ENCODE results near the gene DNLZ.

DNLZ gene

GRCh38 chr9:136329636-136330405 is 33.7 kb downstream of the DNLZ start:
- TF ChIP-seq TAF1 (IDR thresholded peaks at IDR 0.05; ENCODE audit: borderline replicate concordance, insufficient read depth, low read length): no peak
- no peak for TF ChIP-seq POLR2AphosphoS5 (IDR thresholded peaks at IDR 0.05; ENCODE audit: low read depth, low read length)
- no peak for TF ChIP-seq FOXP2 (optimal IDR thresholded peaks at IDR 0.05; ENCODE audit: borderline replicate concordance, extremely low read depth, extremely low read length, insufficient read depth)
- TF ChIP-seq SIN3A (IDR thresholded peaks at IDR 0.05; ENCODE audit: borderline replicate concordance, insufficient read depth, low read length): no peak
- no peak for TF ChIP-seq REST (IDR thresholded peaks at IDR 0.05; ENCODE audit: insufficient read depth in 1 of 2, low read depth in 2 of 2, low read length in 2 of 2)

GRCh38 chr9:136329211-136329627 is 34.3 kb downstream of the DNLZ start:
- TF ChIP-seq POLR2AphosphoS5 (IDR thresholded peaks at IDR 0.05; ENCODE audit: low read depth, low read length): no peak

- no peak for TF ChIP-seq FOXP2 (optimal IDR thresholded peaks at IDR 0.05; ENCODE audit: borderline replicate concordance, extremely low read depth, extremely low read length, insufficient read depth)
- TF ChIP-seq POLR2AphosphoS5 (IDR thresholded peaks at IDR 0.05; ENCODE audit: low read depth, low read length): no peak
- no peak for TF ChIP-seq TAF1 (IDR thresholded peaks at IDR 0.05; ENCODE audit: borderline replicate concordance, insufficient read depth, low read length)
- no peak for TF ChIP-seq REST (IDR thresholded peaks at IDR 0.05; ENCODE audit: insufficient read depth in 1 of 2, low read depth in 2 of 2, low read length in 2 of 2)
- no peak for TF ChIP-seq SIN3A (IDR thresholded peaks at IDR 0.05; ENCODE audit: borderline replicate concordance, insufficient read depth, low read length)
Observed at GRCh38 chr9:136328622-136329041, 34.9 kb downstream of the DNLZ start.

GRCh38 chr9:136328011-136328621 is 35.4 kb downstream of the DNLZ start:
- TF ChIP-seq REST (IDR thresholded peaks at IDR 0.05; ENCODE audit: insufficient read depth in 1 of 2, low read depth in 2 of 2, low read length in 2 of 2) (no peak), POLR2AphosphoS5 (IDR thresholded peaks at IDR 0.05; ENCODE audit: low read depth, low read length) (no peak), SIN3A (IDR thresholded peaks at IDR 0.05; ENCODE audit: borderline replicate concordance, insufficient read depth, low read length) (no peak), FOXP2 (optimal IDR thresholded peaks at IDR 0.05; ENCODE audit: borderline replicate concordance, extremely low read depth, extremely low read length, insufficient read depth) (no peak), TAF1 (IDR thresholded peaks at IDR 0.05; ENCODE audit: borderline replicate concordance, insufficient read depth, low read length) (no peak)

- TF ChIP-seq FOXP2 (optimal IDR thresholded peaks at IDR 0.05; ENCODE audit: borderline replicate concordance, extremely low read depth, extremely low read length, insufficient read depth) (no peak), POLR2AphosphoS5 (IDR thresholded peaks at IDR 0.05; ENCODE audit: low read depth, low read length) (no peak), TAF1 (IDR thresholded peaks at IDR 0.05; ENCODE audit: borderline replicate concordance, insufficient read depth, low read length) (no peak), REST (IDR thresholded peaks at IDR 0.05; ENCODE audit: insufficient read depth in 1 of 2, low read depth in 2 of 2, low read length in 2 of 2) (no peak), SIN3A (IDR thresholded peaks at IDR 0.05; ENCODE audit: borderline replicate concordance, insufficient read depth, low read length) (no peak)
Observed at GRCh38 chr9:136327304-136327974, 36.1 kb downstream of the DNLZ start, which contains the start of gene GPSM1. GPSM1 (plus strand) TSS chr9:136327539; CDS start chr9:136327696, 157 bp downstream.

Data from PFSK-1 (cell line).